Mononuclear cell (primary cell): ENCODE data around the gene CHSY1. TPM values are rescaled to one million over a fixed set of nuclear protein-coding genes. Genes with fewer than 3 reads are reported as not detected.
"Not testable (repeated sequence)": the region's sequence is repeated elsewhere in the genome, so short reads cannot be mapped to it uniquely, and the experiment has no call there.

Experiments
- H3K27me3 ChIP-seq: 2 replicates; pipeline ENCODE4 v1.6.0; 2011; ENCODE audit warnings: low read length, control low read depth; ENCODE audit not compliant: insufficient read depth
- H3K4me1 ChIP-seq: 2 replicates; pipeline ENCODE4 v1.5.1; 2011; ENCODE audit warnings: mild to moderate bottlenecking, low read length, control low read depth; ENCODE audit not compliant: insufficient read depth
- H3K4me3 ChIP-seq: 2 replicates; pipeline ENCODE4 v1.5.1; 2011; ENCODE audit warnings: mild to moderate bottlenecking, low read length, moderate library complexity
- H3K9me3 ChIP-seq: 2 replicates; pipeline ENCODE4 v1.5.1; 2011; ENCODE audit warnings: low read depth, mild to moderate bottlenecking, control low read depth, low read length
- total RNA-seq: library from RNA; depleted of rRNA; stranded (reverse); fragments of >200 nt; gene quantifications from one replicate; pipeline ENCODE4 v1.2.3, GENCODE V29; 2012

CHSY1 gene, protein sequence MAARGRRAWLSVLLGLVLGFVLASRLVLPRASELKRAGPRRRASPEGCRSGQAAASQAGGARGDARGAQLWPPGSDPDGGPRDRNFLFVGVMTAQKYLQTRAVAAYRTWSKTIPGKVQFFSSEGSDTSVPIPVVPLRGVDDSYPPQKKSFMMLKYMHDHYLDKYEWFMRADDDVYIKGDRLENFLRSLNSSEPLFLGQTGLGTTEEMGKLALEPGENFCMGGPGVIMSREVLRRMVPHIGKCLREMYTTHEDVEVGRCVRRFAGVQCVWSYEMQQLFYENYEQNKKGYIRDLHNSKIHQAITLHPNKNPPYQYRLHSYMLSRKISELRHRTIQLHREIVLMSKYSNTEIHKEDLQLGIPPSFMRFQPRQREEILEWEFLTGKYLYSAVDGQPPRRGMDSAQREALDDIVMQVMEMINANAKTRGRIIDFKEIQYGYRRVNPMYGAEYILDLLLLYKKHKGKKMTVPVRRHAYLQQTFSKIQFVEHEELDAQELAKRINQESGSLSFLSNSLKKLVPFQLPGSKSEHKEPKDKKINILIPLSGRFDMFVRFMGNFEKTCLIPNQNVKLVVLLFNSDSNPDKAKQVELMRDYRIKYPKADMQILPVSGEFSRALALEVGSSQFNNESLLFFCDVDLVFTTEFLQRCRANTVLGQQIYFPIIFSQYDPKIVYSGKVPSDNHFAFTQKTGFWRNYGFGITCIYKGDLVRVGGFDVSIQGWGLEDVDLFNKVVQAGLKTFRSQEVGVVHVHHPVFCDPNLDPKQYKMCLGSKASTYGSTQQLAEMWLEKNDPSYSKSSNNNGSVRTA
- 22.2 TPM for total RNA-seq

DNA sequence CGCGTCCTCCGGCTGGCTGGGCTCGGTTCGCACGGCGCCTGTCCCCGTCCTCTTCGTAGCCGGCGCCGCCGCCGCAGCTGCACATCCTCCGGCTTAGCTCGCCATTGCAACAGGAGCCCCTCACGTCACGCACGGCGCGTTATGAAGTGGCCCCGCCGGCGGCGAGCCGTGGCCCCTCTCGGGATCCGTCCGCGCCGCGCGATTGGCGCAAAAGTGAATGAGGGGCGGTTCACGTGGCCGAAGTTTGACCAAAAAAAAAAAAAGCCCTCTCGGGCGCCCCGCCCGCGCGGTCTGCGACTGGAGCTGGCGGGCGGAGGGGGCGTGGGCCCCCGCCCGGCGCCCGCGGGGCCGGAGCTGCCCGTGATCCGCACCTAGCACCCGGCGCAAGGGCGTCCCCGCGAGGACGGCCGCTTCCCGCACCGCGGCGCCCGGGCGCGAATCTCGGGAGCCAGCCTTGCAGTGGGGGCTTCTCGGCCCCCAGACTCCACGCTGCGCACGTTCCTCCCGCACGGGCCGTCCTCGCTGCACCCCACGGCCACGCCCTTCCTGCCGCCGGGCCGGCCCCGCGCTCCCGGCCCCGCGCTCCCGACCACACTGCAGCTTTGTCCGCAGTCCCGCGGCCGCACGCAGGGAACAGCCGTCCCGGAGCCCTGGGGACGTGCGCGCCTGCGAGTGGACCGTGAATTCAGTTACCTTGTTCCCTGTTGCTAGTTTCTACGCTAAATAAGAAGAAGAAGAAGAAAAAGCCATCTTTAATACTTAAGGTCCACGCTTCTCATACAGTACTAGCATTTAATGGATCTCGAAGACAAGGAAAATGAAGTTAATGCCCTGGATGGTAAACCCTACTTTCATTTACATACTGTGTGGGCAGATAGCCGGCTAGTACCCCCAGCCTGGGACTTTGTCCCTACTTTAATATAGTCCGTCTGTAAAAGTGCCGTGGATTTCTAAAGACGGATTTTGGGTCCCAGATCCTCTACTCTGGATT is at the start of gene CHSY1:
CHSY1 (minus strand) TSS at position 219 of the 991 bp plus-strand sequence. CDS start 592 bp downstream, outside the sequence.
- H3K27me3 ChIP-seq = no peaks in the 10 kb centered on the region
- no peaks in the 10 kb centered on the region for H3K9me3 ChIP-seq
- peaks cover 45% of the 10 kb centered on the region for H3K4me1 ChIP-seq
- H3K4me3 ChIP-seq = peak within 1 kb of the TSS; percentile 65

DNA sequence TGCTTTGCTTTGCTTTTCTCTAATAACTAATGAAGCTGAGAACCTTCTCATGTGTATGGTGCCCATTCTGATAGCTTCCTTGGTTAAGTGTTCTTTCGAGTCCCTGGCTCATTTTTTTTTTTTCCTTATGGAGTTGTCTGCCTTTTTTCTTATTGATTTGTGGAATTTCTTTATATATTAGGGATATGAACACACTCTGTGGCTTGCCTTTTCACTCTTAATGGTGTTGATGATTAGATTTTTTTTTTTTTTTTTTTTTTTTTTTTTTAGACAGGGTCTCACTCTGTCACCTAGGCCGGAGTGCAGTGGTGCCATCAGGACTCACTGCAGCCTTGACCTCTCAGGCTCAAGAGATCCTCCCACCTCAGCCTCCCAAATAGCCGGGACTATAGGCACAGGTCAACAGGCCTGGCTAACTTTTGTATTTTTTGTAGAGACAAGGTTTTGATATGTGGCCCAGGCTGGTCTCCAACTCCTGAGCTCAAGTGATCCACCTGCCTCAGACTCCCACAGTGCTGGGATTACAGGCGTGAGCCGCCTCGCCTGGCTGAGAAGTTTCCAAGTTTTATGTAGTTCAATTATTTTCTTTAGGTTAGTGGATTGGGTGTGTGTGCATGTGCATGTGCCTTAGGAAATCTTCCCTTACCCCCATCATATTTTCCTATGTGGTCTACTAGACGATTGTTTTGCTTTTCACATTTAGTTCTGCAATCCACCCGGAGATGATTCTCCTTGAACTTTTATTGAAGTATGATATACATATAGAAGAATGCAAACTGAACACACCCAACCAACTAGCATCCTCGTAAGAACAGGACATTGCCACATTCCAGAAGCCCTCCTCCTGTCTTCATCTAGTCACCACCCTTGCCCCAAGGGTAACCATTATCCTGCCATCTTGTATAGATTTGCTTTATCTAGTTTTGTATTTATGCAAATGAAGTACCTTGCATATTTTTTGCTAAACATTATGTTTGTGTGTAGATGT is 44.9 kb upstream of the CHSY1 start:
- Histone ChIP-seq H3K4me3 (no peak overlapping the region), H3K27me3 (no peaks in the 10 kb centered on the region), H3K9me3 (no peaks in the 10 kb centered on the region), H3K4me1 (peaks cover 30% of the 10 kb centered on the region)

DNA sequence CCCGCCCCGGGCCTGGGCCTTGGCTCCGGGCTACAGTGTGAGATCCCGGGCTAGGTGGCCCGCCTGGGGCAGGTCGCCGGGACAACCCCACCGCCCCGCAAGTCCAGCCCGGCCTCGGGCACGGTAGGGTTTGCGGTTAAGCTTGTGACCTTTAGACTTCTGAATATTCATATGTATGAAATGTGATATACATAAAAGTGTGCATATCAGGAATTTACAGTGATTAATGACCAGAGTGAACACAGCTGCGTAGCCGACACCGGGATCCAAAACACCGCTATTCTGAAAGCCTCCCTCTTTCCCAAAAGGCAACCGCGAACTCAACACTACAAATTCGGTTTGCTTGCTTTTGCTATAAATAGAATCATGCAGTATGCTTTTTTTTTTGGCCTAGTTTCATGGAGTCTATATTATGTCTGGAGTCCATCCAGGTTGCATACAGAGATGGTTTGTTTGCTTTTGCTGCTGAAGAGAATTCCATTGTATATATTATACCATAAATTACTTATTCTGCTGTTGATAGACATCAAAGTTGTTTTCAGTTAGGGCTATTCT is 43.8 kb upstream of the CHSY1 start:
- Histone ChIP-seq H3K4me1 (peaks cover 30% of the 10 kb centered on the region), H3K27me3 (no peaks in the 10 kb centered on the region), H3K4me3 (peak overlapping the region; percentile 96), H3K9me3 (no peaks in the 10 kb centered on the region)

DNA sequence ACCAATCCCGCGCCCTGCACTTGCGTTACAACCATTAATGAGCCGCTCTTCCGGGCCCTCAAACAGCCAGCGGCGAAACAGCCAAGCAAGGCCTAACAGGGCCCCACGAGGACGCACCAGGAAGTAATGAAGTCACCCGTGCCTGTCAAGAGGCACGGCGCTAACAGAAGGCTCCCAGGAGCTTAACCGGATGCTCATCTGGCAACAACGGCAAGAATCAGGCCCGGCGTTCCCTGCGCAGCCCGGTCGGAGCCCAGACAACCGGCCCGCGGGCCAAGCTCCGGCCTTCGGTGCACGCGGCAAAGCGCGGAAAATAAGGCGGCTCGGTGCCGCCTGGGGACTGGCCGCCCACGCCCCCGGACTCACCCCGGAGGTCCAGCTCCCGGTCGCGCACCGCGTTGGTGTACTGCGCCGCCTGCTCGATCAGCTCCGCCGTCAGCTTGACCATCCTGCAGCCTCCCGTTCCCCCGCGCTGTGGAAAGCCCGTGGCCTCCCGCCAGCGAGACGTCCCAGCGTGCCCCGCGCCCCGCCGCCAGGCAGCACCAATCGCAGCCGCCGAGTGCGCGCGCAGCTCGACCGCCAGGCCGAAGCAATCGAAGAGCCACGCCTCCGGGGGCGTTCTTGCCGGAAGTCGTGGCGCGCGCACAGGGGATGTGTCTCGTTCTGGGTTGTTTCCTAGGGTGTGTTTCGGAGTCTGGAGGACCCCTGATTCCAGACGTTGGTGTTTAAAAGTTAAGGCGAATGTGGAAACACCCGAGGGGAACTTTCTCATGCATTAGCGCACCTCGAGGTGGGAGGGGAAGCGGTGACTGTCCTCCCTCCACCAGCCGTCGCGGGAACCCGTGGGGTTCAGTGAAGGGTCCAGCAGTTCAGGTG is 43.1 kb upstream of the CHSY1 start, which contains the start of gene SNRPA1:
SNRPA1 (minus strand) TSS at position 518 of the 876 bp plus-strand sequence; CDS start at position 448, 70 bp downstream.
- Histone ChIP-seq H3K9me3 (no peaks in the 10 kb centered on the region), H3K4me3 (peak within 1 kb of the TSS; percentile 96), H3K4me1 (peaks cover 30% of the 10 kb centered on the region), H3K27me3 (no peaks in the 10 kb centered on the region)

DNA sequence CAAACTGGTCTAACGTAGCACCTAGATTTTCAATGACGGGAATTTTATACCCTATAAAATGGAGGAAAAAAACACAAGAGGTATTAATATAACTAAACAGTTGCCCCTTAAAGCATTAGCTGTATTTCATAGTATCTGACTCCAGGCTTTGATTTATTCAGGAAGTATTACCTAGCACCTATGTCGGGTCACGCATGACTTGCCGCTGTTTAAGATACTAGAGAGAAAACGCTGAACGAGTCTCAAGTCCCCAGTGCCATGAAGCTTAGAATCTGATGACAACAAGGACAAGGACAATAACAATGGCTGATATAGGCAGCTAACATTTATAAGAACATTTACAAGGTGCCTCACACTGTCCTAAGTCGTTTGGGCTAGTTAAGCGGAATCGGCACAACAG is 41.3 kb upstream of the CHSY1 start:
- Histone ChIP-seq H3K4me3 (peak overlapping the region; percentile 12), H3K4me1 (peaks cover 30% of the 10 kb centered on the region), H3K9me3 (no peaks in the 10 kb centered on the region), H3K27me3 (no peaks in the 10 kb centered on the region)

DNA sequence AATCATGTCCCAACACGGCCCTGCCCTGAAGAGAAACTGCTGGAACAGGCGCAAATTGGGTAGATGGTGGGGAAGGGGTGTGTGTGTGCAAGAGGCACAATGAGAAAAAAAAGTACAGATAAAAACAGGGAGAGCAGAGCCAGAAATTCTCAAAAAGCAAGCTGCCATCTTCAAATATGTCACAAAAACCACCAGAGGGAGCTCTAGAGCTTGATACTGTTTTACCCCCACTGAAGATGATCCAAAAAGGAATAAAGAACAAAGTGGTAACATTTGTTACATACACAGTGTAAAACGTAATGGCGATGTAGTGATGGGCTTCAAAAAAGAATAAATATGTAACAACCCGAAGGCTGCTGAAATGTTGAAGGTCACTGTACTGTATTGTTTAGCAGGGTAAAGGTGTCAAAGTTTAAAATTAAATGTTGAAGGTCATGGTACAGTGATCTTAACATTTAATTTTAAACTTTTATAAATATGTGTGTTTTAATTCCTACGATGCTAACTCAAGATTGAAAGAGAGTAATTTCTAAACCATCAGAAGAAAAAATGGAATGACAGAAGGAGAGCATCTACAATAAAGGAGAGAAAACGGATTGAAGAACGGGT is 37.2 kb upstream of the CHSY1 start:
- H3K9me3 ChIP-seq = no peaks in the 10 kb centered on the region

DNA sequence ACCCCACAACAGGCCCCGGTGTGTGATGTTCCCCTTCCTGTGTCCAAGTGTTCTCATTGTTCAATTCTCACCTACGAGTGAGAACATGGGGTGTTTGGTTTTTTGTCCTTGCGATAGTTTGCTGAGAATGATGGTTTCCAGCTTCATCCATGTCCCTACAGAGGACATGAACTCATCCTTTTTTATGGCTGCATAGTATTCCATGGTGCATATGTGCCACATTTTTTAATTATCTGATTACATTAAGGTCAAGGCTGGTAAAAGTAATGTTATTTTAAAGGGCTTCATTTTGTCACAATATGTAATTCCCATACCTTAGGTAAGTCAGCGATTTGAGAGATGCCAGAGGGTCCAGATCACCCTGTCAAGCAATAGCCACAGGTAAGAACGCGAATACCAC is 35.5 kb upstream of the CHSY1 start:
- H3K4me1 ChIP-seq = not testable (repeated sequence)

More for the DNA sequence above, 37.2 kb upstream of the CHSY1 start:
- H3K4me3 ChIP-seq = no peak overlapping the region
- no peaks in the 10 kb centered on the region for H3K27me3 ChIP-seq
- H3K4me1 ChIP-seq = peaks cover 18% of the 10 kb centered on the region

DNA sequence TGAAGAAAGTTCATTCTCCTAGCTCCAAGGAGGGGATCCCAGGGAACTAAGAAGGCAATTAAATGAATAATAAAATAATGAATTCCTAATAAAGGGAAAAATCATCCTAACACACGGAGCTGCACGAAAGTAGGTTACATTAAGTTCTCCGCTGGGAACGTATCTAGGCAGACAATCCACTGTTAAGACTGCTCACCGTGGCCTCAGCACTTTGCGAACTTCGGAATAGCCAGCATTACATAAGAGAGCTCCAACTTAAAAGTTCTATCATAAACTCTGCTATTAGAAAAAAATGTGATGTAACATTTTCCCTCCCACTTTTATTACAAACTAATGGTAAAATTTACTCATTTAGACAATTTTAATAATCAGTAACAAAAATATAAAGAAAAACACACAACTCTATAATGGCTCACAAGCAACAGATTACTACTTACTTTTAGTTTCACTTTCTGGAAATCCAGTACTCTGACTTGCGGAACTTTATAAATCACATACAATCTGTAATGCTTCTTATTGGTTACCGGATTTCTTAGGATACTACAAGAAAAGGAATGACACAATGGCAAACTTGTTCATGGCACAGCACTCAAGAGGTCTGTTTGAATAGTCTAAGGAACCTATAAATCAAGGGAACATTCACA is 34.7 kb upstream of the CHSY1 start:
- H3K9me3 ChIP-seq = no peaks in the 10 kb centered on the region
- no peaks in the 10 kb centered on the region for H3K4me1 ChIP-seq
- H3K27me3 ChIP-seq = no peaks in the 10 kb centered on the region
- no peak overlapping the region for H3K4me3 ChIP-seq

More for the DNA sequence above, 35.5 kb upstream of the CHSY1 start:
- H3K27me3 ChIP-seq, H3K4me3 ChIP-seq, H3K9me3 ChIP-seq: not testable (repeated sequence)

DNA sequence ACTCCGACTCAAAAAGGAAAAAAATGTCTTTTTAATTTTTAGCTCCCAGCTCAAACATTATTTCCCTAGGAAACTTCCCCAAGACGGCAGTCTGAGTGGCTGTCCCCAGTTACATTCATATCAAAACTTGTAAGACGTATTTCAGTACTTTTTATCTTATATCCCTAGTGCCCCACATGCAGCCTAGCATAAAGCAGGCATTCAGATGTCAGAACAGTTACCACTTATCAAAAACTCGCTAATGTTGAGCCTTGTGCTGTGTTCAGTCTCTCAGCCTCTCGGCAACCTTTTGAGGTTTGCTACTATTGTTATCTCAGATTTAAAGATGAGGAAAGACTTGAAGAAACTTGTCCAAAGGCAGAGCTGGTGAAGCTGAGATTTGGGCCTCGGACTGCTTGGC is 32.1 kb upstream of the CHSY1 start:
- no peak overlapping the region for H3K4me3 ChIP-seq
- no peaks in the 10 kb centered on the region for H3K27me3 ChIP-seq
- H3K9me3 ChIP-seq = no peaks in the 10 kb centered on the region
- no peaks in the 10 kb centered on the region for H3K4me1 ChIP-seq

DNA sequence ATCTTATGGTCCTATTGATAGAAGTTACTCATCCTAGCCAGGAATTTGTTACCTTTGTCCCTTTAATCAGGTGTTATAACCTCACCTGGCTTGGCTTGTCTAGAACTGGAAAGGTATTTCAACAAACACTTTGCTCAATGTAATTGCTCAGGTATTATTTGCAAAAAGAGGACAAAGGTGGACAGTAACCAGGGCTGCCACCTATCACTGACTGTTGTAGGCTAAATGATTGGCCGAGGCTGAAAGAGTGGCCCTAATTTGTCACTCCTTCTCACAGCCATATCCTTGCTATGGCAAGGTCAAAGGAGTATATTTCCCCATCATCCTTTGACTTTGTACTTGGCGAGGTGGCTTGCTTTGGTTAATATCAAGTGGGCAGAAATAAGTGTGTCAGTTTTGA is 28.2 kb upstream of the CHSY1 start:
- H3K27me3 ChIP-seq = no peaks in the 10 kb centered on the region
- H3K4me1 ChIP-seq = peaks cover 19% of the 10 kb centered on the region
- no peak overlapping the region for H3K4me3 ChIP-seq
- H3K9me3 ChIP-seq = no peaks in the 10 kb centered on the region

DNA sequence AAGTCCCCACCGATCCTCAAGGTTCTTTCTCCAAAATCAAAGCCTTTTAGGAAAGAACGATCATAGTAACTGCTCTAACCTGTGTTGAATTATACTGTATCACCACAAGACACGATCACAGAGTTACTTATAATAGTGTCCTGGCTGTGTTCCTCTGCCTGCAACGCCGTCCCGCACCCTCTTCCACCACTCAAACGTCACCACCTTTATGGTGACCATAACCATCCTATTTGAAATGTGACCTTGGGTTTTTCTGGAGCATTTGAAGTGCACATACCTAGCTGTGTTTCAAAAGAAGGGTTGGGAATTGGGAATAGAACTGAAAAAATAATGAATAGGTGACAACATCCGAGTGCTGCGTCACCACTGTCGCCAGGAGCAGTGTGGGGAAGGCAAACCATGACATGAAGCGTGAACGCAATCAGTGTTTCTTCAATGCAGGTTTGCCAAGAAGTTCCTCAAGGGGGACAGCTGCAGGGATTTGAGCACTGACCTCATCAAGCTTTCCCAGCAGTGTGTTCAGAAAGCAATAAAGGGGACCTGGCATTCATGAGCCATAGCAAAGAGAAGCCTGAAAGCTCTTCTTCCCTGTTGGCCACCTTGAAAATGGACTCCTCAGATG is 26.2 kb upstream of the CHSY1 start:
- Histone ChIP-seq H3K4me3 (peak overlapping the region; percentile 81), H3K9me3 (no peaks in the 10 kb centered on the region), H3K27me3 (no peaks in the 10 kb centered on the region), H3K4me1 (peaks cover 19% of the 10 kb centered on the region)
